Measurements from ENCODE around the gene CDH4. TPM values are rescaled to one million over a fixed set of nuclear protein-coding genes. Genes with fewer than 3 reads are reported as not detected.

CDH4 gene
- total and polyA plus RNA-seq, 2 donors (not counting 3 experiments of a cell fraction or from before 2014, with no cell fraction given) = 0.17 to 0.51 TPM

GRCh38 chr20:61434341-61434781, 182.3 kb downstream of the CDH4 start:
- Histone ChIP-seq H3K4me3 (replicated peaks in 1 of 3; ENCODE audit: insufficient read depth in 1 of 3, low read depth in 1 of 3, low read length in 3 of 3) (no peak overlapping the region), H3K79me2 (ENCODE audit: control insufficient read depth, insufficient read depth, low read length) (no peaks in the 10 kb centered on the region), H3K9ac (replicated peaks; ENCODE audit: extremely low read depth, insufficient read depth, low read length) (no peak overlapping the region), H4K20me1 (replicated peaks; ENCODE audit: control insufficient read depth, extremely low read depth, insufficient read depth, low read length) (no peaks in the 10 kb centered on the region), H3K9me1 (replicated peaks; ENCODE audit: control insufficient read depth, extremely low read depth, insufficient read depth, low read length) (no peaks in the 10 kb centered on the region), H3K4me2 (ENCODE audit: insufficient read depth, low read length) (no peak overlapping the region), H3K27ac (ENCODE audit: insufficient read depth, low read depth, low read length) (no peak overlapping the region), H3K9me3 (replicated peaks; ENCODE audit: control insufficient read depth, insufficient read depth, low read length) (peaks cover 4% of the 10 kb centered on the region), H3K4me1 (ENCODE audit: control insufficient read depth, extremely low read depth, insufficient read depth, low read length) (no peaks in the 10 kb centered on the region), H2AFZ (ENCODE audit: low read depth, low read length) (no peak overlapping the region), H3K36me3 (ENCODE audit: control insufficient read depth in 2 of 2, extremely low read depth in 1 of 2, insufficient read depth in 2 of 2, low read length in 2 of 2) (no peaks in the 10 kb centered on the region), H3K27me3 (ENCODE audit: control insufficient read depth in 2 of 2, insufficient read depth in 2 of 2, low read length in 2 of 2) (no peaks in the 10 kb centered on the region)
- dilution Hi-C loops (cut with MboI; ENCODE audit: extremely low pct_ligation_motif_present, low sequenced_read_pairs) = no loop called here
- TF ChIP-seq MYC (IDR thresholded peaks at IDR 0.05; ENCODE audit: low read depth, low read length) (no peak), EZH2 (IDR thresholded peaks at IDR 0.05; ENCODE audit: borderline replicate concordance, low read depth, low read length, severe bottlenecking) (no peak), POLR2A (IDR thresholded peaks at IDR 0.05; ENCODE audit: low read depth, low read length) (no peak), FOS (IDR thresholded peaks at IDR 0.05; ENCODE audit: borderline replicate concordance, insufficient read depth, low read length) (no peak), POLR2AphosphoS5 (IDR thresholded peaks at IDR 0.05; ENCODE audit: insufficient read depth, low read depth, low read length) (no peak), CTCF (IDR thresholded peaks at IDR 0.05; ENCODE audit: extremely low read depth in 1 of 2, insufficient read depth in 1 of 2, low read depth in 1 of 2, low read length in 2 of 2) (no peak), MAX (IDR thresholded peaks at IDR 0.05; ENCODE audit: insufficient read depth, insufficient read length) (no peak), GATA2 (IDR thresholded peaks at IDR 0.05; ENCODE audit: insufficient read depth, insufficient read length, low read depth, low read length) (no peak), JUN (IDR thresholded peaks at IDR 0.05; ENCODE audit: borderline replicate concordance, insufficient read depth, insufficient read length, low read depth) (no peak)
- no TSS peak for BruUV-seq (replicated peaks)
- DNase-seq (ENCODE audit: low read depth, low spot score) (no peak), FAIRE-seq (no peak)
- intact Hi-C loops (cut with micrococcal nuclease) = no loop called here
- ChIA-PET POLR2A (no interaction called here), CTCF (no interaction called here)

Measured in endothelial cell of umbilical vein (primary cell).